Chondrocyte (in vitro differentiated cells): ENCODE measurements around the gene FAM107A. TPM values are rescaled to one million over a fixed set of nuclear protein-coding genes. Genes with fewer than 3 reads are reported as not detected.

Experiments
- DNase-seq: peaks from one replicate; pipeline ENCODE4 v3.0.0; 2021; ENCODE audit warnings: mixed read lengths, low spot score
- H3K27ac Mint-ChIP-seq: one replicate; pipeline ENCODE4 v1.8.0; 2021; ENCODE audit warnings: mild to moderate bottlenecking, moderate library complexity, mixed read lengths; ENCODE audit not compliant: unreplicated experiment
- H3K27me3 Mint-ChIP-seq: 2 replicates; pipeline ENCODE4 v1.8.0; 2021; ENCODE audit warnings: low read depth, mixed read lengths
- H3K36me3 Mint-ChIP-seq: 2 replicates; pipeline ENCODE4 v1.8.0; 2021; ENCODE audit warnings: low read depth, mixed read lengths
- H3K4me1 Mint-ChIP-seq: 2 replicates; pipeline ENCODE4 v1.8.0; 2021; ENCODE audit warnings: low read depth, mild to moderate bottlenecking, mixed read lengths
- H3K4me3 Mint-ChIP-seq: one replicate; pipeline ENCODE4 v1.8.0; 2021; ENCODE audit warnings: mild to moderate bottlenecking, moderate library complexity, mixed read lengths; ENCODE audit not compliant: unreplicated experiment
- H3K9me3 Mint-ChIP-seq: 2 replicates; pipeline ENCODE4 v1.8.0; 2021; ENCODE audit warnings: low read depth, mixed read lengths
- total RNA-seq: library from RNA; stranded (reverse); gene quantifications from 3 replicates; pipeline ENCODE4 v1.2.1, GENCODE V29; 2021
- TF ChIP-seq, protein P1 (sequence below): fragments of 200-600 bp; sonication (generic); IDR thresholded peaks from 2 replicates; pipeline ENCODE4 v1.5.0; 2021; ENCODE audit warnings: antibody characterized with exemption, mild to moderate bottlenecking, moderate library complexity

Gene FAM107A
- total RNA-seq, 1 donor from 2014 or later = not detected

GRCh38 chr3:58572634-58573230 is 4.5 kb downstream of the FAM107A start:
- TF ChIP-seq, protein P1, sequence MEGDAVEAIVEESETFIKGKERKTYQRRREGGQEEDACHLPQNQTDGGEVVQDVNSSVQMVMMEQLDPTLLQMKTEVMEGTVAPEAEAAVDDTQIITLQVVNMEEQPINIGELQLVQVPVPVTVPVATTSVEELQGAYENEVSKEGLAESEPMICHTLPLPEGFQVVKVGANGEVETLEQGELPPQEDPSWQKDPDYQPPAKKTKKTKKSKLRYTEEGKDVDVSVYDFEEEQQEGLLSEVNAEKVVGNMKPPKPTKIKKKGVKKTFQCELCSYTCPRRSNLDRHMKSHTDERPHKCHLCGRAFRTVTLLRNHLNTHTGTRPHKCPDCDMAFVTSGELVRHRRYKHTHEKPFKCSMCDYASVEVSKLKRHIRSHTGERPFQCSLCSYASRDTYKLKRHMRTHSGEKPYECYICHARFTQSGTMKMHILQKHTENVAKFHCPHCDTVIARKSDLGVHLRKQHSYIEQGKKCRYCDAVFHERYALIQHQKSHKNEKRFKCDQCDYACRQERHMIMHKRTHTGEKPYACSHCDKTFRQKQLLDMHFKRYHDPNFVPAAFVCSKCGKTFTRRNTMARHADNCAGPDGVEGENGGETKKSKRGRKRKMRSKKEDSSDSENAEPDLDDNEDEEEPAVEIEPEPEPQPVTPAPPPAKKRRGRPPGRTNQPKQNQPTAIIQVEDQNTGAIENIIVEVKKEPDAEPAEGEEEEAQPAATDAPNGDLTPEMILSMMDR = no peak
- Mint-ChIP-seq H3K9me3 (peaks cover 9% of the 10 kb centered on the region), H3K4me3 (no peak overlapping the region), H3K27ac (no peak overlapping the region), H3K4me1 (peaks cover 12% of the 10 kb centered on the region), H3K27me3 (no peaks in the 10 kb centered on the region), H3K36me3 (peaks cover 3% of the 10 kb centered on the region)
- DNase-seq = peak; percentile 33

- no peak overlapping the region for H3K4me3 Mint-ChIP-seq
- no peaks in the 10 kb centered on the region for H3K27me3 Mint-ChIP-seq
- peak overlapping the region; percentile 24 for H3K27ac Mint-ChIP-seq
- H3K36me3 Mint-ChIP-seq = peaks cover 3% of the 10 kb centered on the region
- peaks cover 8% of the 10 kb centered on the region for H3K4me1 Mint-ChIP-seq
- peak; percentile 24 for DNase-seq
- H3K9me3 Mint-ChIP-seq = peaks cover 9% of the 10 kb centered on the region
- TF ChIP-seq, protein P1 = no peak
These were observed 5.1 kb downstream of the FAM107A start for GRCh38 chr3:58572013-58572633.

DNA sequence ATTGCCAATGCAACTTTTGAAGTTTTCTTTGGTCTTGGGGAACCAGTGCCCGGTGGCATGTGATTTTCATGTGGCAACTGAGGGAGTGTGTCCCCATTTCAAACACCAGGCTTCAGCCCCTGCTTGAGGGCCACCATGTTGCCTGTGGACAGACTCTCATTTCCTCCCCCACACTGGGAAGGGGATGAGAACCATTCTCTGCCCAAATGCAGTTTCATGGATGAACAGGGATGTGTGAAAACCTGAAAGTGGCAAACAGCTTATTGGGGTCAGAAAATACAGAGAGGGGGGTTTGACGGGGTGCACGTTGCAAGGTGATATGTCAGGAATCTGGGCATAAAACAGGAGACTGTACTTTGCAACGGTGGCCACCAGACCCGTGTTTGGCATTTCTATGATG is 6.3 kb downstream of the FAM107A start:
- Mint-ChIP-seq H3K9me3 (peaks cover 9% of the 10 kb centered on the region), H3K27me3 (no peaks in the 10 kb centered on the region), H3K4me1 (peaks cover 5% of the 10 kb centered on the region), H3K36me3 (peaks cover 3% of the 10 kb centered on the region), H3K27ac (no peak overlapping the region), H3K4me3 (no peak overlapping the region)
- TF ChIP-seq, protein P1 = no peak
- DNase-seq = peak; percentile 47

DNA sequence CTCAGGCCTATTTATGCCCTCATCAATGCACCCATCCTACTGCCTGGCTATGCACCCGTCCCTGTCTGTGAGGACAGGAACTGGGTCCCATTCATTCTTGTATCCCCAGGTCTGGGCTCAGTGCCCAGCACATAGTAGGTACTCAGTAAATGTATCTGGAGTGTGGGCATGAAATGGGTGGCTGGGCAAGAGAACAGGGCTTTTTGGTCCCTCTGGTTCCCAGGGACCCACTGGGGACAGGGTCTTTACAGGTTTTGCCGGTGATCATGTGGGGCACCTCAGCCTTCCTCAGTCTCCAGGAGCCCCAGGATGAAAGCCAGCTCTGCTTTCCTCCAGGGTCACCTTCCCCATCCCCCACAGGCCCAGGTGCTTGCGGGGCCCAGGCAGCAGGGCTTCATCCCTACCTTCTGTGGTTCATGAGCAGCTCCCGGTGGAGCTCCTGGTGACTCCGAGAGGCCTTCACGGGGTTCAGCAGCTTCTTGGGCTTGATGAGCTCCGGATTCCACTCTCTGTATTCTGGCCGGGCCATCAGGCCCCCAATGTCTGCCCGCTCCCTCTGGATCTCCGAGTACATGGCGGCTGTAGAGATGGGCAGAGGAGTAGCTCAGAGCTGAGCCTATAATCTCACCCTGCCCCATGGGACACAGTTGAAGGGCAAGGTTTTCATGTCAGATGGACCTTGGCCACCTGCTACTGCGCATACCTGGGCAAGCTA is 7.7 kb downstream of the FAM107A start:
- Mint-ChIP-seq H3K36me3 (peaks cover 3% of the 10 kb centered on the region), H3K9me3 (peaks cover 9% of the 10 kb centered on the region), H3K4me1 (peaks cover 13% of the 10 kb centered on the region), H3K27ac (no peak overlapping the region), H3K27me3 (no peaks in the 10 kb centered on the region), H3K4me3 (no peak overlapping the region)
- TF ChIP-seq, protein P1 = no peak
- DNase-seq = peak; percentile 59

- H3K9me3 Mint-ChIP-seq = peaks cover 14% of the 10 kb centered on the region
- H3K27ac Mint-ChIP-seq = no peak overlapping the region
- peaks cover 3% of the 10 kb centered on the region for H3K36me3 Mint-ChIP-seq
- DNase-seq = peak; percentile 55
- no peak overlapping the region for H3K4me3 Mint-ChIP-seq
- TF ChIP-seq, protein P1 = peak; percentile 92
- peaks cover 17% of the 10 kb centered on the region for H3K4me1 Mint-ChIP-seq
- H3K27me3 Mint-ChIP-seq = no peaks in the 10 kb centered on the region
These were observed 8.5 kb downstream of the FAM107A start for GRCh38 chr3:58568572-58569286.
